Gastroesophageal sphincter (tissue), 3 donors: ENCODE data around the gene PBX1.

ENCODE experiments used
- CTCF ChIP-seq, 4 experiments: fragments of 200-600 bp in 2 of 4; fragments of 450-650 bp in 2 of 4; sonication (generic) in 1 of 4; IDR thresholded peaks; one replicate each; pipeline ENCODE4 v1.5.1; 2017 to 2019; ENCODE audit warnings: antibody characterized with exemption in 4 of 4, mild to moderate bottlenecking in 2 of 4, moderate library complexity in 2 of 4
- EP300 ChIP-seq: sonication (generic); formaldehyde crosslinking; IDR thresholded peaks from one replicate; pipeline ENCODE4 v1.6.1; 2017; ENCODE audit warnings: antibody characterized with exemption, mild to moderate bottlenecking
- POLR2A ChIP-seq, 2 donors: fragments of 450-650 bp; IDR thresholded peaks; one replicate each; pipeline ENCODE4 v1.6.1; 2017; ENCODE audit warnings: antibody characterized with exemption in 2 of 2, mild to moderate bottlenecking in 2 of 2, moderate library complexity in 1 of 2
- POLR2AphosphoS5 ChIP-seq: sonication (generic); formaldehyde crosslinking; IDR thresholded peaks from one replicate; pipeline ENCODE4 v1.6.1; 2017; ENCODE audit warnings: antibody characterized with exemption

- TF ChIP-seq POLR2A (IDR thresholded peaks at IDR 0.05), result no peak
- TF ChIP-seq CTCF (IDR thresholded peaks at IDR 0.05), result no peak
- TF ChIP-seq EP300, result no peak
- TF ChIP-seq POLR2AphosphoS5, result no peak
These were observed 101.8 kb downstream of the PBX1 start for GRCh38 chr1:164660775-164661174.
